NCI-H2029 (cell line): ENCODE measurements around the gene SH3GL2.
A peak's percentile ranks its signal among the peaks of the same experiment; 100 is the strongest.
"Not testable (repeated sequence)": the region's sequence is repeated elsewhere in the genome, so short reads cannot be mapped to it uniquely, and the experiment has no call there.

Experiments
- DNase-seq: peaks from one replicate; lab custom pipeline; 2025; lab: John Stamatoyannopoulos, UW

The SH3GL2 gene

DNA sequence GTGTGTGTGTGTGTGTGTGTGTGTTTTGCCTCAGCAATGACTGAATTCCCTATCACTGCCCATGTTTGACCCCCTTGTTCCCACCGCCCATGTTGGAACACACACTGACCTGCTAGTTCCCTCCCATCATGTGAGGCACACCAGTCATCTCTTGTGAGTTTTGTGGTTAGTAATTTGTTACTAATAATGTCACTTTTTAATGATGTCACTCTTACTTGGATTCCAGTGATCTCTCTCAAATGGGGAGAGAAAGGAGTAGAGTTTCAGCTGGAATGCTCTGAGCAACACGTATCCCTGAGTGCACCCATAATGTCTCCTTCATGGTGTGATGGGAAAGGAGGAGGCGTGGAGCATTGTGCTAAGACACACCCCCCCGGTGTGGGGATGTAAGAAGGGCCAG is 172.6 kb downstream of the SH3GL2 start:
- no peak for DNase-seq

- no peak for DNase-seq
These were observed 173.2 kb downstream of the SH3GL2 start for GRCh38 chr9:17752021-17752420.

- DNase-seq, result no peak
These were observed 178.9 kb downstream of the SH3GL2 start for GRCh38 chr9:17757816-17758215.

GRCh38 chr9:17760250-17760649 is 181.4 kb downstream of the SH3GL2 start:
- no peak for DNase-seq

GRCh38 chr9:17761984-17762676 is 183.3 kb downstream of the SH3GL2 start:
- DNase-seq, result no peak

DNA sequence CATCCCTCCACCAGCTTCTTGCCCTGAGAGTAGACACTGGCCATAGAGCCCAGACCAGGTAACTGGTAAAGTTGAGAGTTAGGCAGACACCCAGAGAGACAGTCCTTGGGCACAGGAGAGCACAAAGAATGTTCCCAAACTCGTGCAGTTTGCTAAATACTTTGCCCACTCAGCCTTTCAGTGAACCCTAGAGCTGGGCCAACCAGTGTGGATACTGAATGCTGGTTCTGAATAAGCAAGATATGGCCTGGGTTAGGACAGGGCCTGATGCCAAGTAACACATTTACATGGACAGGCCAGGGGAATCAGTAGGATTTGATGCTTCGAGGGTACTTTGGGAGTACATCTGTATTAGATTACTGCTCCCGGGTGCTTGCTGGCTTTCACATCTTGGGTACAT is 185.4 kb downstream of the SH3GL2 start:
- no peak for DNase-seq

GRCh38 chr9:17765131-17765530 is 186.3 kb downstream of the SH3GL2 start:
- not testable (repeated sequence) for DNase-seq

- DNase-seq, result no peak
These were observed 193.4 kb downstream of the SH3GL2 start for GRCh38 chr9:17772223-17772622.

GRCh38 chr9:17775656-17776055 is 196.8 kb downstream of the SH3GL2 start:
- no peak for DNase-seq

DNA sequence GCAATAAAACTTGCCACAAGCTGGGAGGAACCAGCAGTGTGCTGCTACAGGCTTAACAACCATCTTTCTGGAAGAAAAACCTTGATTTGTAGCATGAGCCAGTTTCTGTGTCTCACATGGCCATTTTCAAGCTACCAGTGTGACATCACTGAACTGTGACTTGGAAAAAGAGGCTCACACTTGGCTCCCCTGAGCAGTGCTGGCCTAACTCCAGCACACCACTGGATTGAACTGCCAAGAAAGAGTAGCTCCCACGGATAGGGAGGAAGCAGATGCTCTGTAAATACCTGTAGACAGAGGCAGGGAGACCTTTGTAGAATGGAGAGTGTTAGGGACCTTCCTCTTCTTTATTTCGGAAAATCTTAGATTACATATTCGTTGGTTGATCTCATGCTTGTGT is 197.9 kb downstream of the SH3GL2 start:
- DNase-seq, result peak; percentile 19

DNA sequence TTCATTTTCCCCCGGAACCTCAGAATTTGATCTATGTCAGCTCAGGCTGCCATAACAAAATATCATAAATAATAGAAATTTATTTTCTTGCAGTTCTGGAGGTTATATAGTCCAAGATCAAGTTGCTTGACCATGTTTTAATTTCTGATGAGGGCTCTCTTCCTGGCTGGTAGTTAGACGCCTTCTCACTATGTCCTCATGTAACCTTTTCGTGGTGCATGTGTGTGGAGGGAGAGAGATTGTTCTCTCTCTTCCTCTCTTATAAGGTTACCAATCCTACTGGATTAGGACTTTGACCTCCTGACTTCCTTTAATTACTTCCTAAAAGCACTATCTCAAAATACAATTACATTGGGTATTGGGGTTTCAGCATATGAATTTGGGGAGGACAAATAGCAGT is 198.6 kb downstream of the SH3GL2 start:
- no peak for DNase-seq

DNA sequence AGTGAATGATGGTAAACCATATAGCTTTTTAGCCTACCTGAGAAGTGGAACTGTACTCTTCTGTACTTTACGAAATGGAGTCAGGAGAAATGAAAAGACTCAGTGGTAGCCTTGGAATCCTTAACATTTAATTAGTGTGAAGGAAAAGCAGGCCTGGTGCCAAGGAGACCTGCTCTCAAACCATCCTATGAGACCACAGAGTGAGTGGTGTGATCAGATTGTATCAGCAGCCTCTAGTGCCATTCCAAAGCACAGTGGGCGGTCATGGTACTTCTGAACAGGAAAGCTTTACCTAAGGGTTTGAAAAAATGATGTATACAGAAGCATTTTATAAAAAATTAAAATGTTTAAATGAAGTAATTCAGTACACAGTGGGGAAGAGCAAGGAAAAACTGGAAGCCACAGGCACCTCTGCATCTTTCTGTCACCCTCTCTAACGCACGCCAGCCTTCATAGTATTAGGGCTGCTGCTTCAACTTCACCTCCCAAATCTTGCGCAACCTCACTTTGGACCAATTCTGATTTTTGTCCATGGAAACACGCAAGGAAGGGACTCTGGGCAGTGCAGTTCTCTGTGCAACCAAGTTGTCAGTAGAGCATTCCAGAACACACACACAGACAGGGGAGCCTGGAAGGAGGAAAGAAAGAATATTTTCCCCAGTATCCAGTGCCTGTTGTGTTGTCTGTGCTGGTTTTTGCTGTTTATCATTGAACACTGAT is 203.7 kb downstream of the SH3GL2 start:
- DNase-seq, result no peak

GRCh38 chr9:17783227-17783626 is 204.4 kb downstream of the SH3GL2 start:
- no peak for DNase-seq

- DNase-seq, result no peak
These were observed 210.4 kb downstream of the SH3GL2 start for GRCh38 chr9:17789316-17789715.

- DNase-seq, result no peak
These were observed 215.1 kb downstream of the SH3GL2 start for GRCh38 chr9:17793713-17794622.

- no peak for DNase-seq
These were observed 216.9 kb downstream of the SH3GL2 start for GRCh38 chr9:17795744-17796143.

- DNase-seq, result no peak
These were observed 220.5 kb downstream of the SH3GL2 start for GRCh38 chr9:17799369-17799768.

DNA sequence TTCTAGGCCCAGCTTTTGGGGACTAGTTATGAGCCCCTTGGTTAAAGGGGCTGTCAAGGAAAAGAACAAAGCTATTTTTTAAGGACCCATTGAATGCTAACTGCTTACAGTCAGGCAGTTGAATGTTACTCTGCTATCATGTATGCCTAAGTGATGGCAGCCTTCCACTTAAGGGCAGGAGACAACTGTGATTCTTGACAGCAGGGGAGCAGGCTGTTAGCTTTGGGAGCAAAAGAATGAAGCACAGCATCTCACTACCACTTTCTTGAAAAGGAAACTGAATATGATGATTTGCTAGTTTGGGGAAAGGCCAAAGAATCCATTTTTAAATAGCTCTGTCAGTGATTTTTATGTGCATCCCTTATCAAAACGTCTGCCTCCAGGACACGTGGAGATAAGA is 221.6 kb downstream of the SH3GL2 start:
- no peak for DNase-seq

GRCh38 chr9:17802249-17802857 is 223.5 kb downstream of the SH3GL2 start:
- no peak for DNase-seq

DNA sequence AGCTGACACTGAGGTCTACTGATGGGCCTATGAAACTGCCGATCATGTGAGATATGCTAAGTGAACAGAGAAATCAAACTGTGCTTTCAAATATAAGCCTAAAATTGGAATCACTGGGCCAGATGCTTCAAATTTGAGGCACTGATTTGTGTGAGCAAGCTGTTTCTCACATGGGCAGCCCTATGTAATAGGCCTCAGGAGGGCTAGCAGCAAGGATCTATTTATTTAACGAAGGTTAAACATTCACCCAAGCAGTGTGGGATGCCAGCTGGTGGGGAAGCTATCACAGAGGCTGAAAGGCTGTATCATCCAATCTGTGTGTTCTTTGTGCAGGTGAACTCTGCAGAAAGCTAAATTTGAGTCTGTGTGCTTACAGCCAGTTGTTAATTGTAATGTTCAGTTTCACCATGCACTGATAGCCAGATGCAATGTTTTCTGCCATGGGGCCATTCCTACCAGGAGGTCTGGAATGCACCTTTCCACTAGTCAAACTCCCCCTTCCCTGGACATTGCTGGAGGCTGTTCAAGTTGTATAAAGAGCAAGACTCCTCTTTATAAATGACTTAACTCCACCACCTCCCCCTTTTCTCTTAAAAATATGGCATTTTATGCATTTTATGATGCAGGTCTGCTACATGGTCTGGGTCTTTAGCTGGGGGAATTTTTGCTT is 228.9 kb downstream of the SH3GL2 start:
- no peak for DNase-seq

GRCh38 chr9:17810317-17810716 is 231.5 kb downstream of the SH3GL2 start:
- no peak for DNase-seq
